Endothelial cell of umbilical vein (primary cell): ENCODE results near the gene APC2.

ENCODE experiments used
- EZH2 ChIP-seq: IDR thresholded peaks from 2 replicates; pipeline ENCODE4 v1.6.1; 2012; ENCODE audit warnings: borderline replicate concordance, low read depth, mild to moderate bottlenecking, moderate library complexity, low read length, inconsistent platforms; ENCODE audit not compliant: severe bottlenecking
- JUN ChIP-seq: IDR thresholded peaks from 2 replicates; pipeline ENCODE4 v1.6.1; 2011; ENCODE audit warnings: borderline replicate concordance, low read depth; ENCODE audit not compliant: insufficient read length, insufficient read depth
- POLR2A ChIP-seq: IDR thresholded peaks from 2 replicates; pipeline ENCODE4 v1.6.1; 2012; ENCODE audit warnings: low read depth, mild to moderate bottlenecking, control low read depth, low read length
- POLR2AphosphoS5 ChIP-seq: IDR thresholded peaks from 2 replicates; pipeline ENCODE4 v1.6.1; 2012; ENCODE audit warnings: low read depth, mild to moderate bottlenecking, control low read depth, low read length, moderate library complexity; ENCODE audit not compliant: insufficient read depth
- TF ChIP-seq, protein P1 (sequence below), 2 donors: IDR thresholded peaks; 1 replicate in 1 of 2; 2 replicates in 1 of 2; pipeline ENCODE4 v1.5.1; 2011; ENCODE audit warnings: low read length in 2 of 2, mild to moderate bottlenecking in 2 of 2, moderate library complexity in 2 of 2, control low read depth in 1 of 2, inconsistent platforms in 1 of 2, low read depth in 1 of 2; ENCODE audit not compliant: insufficient read depth in 1 of 2; ENCODE audit errors: extremely low read depth in 1 of 2
- TF ChIP-seq, protein P2 (sequence below): IDR thresholded peaks from 2 replicates; pipeline ENCODE4 v1.6.1; 2011; ENCODE audit not compliant: insufficient read depth, insufficient read length

DNA sequence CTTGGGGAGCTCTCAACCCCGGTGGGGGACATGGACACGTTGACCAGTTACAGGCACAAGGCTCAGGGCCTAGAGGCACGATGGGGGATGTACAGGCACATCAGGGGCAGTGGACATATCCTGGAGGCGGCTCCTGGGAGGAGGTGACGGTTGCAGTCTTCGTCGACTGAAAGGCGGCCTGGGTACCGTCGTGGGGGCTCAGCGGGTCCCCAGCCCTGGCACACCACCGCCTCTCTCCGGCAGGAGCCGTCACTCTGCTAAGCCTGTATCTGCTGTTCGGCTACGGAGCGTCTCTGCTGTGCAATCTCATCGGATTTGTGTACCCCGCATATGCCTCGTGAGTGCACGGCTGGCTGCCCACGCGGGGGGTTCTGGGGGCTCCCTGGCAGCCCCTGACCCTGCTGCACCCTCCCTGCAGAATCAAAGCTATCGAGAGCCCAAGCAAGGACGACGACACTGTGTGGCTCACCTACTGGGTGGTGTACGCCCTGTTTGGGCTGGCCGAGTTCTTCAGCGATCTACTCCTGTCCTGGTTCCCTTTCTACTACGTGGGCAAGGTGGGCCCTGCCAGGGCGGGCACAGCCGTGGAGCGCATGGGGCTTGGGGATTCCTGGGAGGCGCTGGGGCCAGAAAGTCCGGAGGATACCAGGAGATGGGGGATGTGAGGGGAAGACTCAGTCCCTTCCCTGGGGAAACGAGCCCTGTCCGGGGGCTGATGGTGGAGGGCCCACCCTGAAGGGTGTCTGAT, 45.3 kb downstream of the APC2 start:
- TF ChIP-seq, protein P1, sequence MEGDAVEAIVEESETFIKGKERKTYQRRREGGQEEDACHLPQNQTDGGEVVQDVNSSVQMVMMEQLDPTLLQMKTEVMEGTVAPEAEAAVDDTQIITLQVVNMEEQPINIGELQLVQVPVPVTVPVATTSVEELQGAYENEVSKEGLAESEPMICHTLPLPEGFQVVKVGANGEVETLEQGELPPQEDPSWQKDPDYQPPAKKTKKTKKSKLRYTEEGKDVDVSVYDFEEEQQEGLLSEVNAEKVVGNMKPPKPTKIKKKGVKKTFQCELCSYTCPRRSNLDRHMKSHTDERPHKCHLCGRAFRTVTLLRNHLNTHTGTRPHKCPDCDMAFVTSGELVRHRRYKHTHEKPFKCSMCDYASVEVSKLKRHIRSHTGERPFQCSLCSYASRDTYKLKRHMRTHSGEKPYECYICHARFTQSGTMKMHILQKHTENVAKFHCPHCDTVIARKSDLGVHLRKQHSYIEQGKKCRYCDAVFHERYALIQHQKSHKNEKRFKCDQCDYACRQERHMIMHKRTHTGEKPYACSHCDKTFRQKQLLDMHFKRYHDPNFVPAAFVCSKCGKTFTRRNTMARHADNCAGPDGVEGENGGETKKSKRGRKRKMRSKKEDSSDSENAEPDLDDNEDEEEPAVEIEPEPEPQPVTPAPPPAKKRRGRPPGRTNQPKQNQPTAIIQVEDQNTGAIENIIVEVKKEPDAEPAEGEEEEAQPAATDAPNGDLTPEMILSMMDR (IDR thresholded peaks at IDR 0.05; ENCODE audit: extremely low read depth in 1 of 2, insufficient read depth in 1 of 2, low read depth in 1 of 2, low read length in 2 of 2), result no peak
- TF ChIP-seq EZH2 (no peak), JUN (no peak), POLR2A (no peak), POLR2AphosphoS5 (no peak)
- TF ChIP-seq, protein P2, sequence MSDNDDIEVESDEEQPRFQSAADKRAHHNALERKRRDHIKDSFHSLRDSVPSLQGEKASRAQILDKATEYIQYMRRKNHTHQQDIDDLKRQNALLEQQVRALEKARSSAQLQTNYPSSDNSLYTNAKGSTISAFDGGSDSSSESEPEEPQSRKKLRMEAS, result no peak
